Loucy (cell line): ENCODE measurements around the gene DLG2.

Source experiments
- H2AFZ ChIP-seq: fragments of 200-600 bp; sonication (generic); 2 replicates; pipeline ENCODE4 v1.6.0; 2016; ENCODE audit warnings: antibody characterized with exemption, mild to moderate bottlenecking, low read length, moderate library complexity
- H3F3A ChIP-seq: fragments of 200-600 bp; 2 replicates; pipeline ENCODE4 v1.6.0; 2016; ENCODE audit warnings: antibody characterized with exemption, low read depth, mild to moderate bottlenecking
- H3K27me3 ChIP-seq: fragments of 200-600 bp; sonication (generic); 2 replicates; pipeline ENCODE4 v1.6.1; 2014; ENCODE audit warnings: low read length, mild to moderate bottlenecking; ENCODE audit not compliant: insufficient read depth, poor library complexity, severe bottlenecking
- H3K36me3 ChIP-seq: fragments of 200-600 bp; sonication (generic); 2 replicates; pipeline ENCODE4 v1.6.1; 2016; ENCODE audit warnings: low read length; ENCODE audit not compliant: insufficient read depth
- H3K4me1 ChIP-seq: fragments of 200-600 bp; sonication (generic); 2 replicates; pipeline ENCODE4 v1.5.1; 2014; ENCODE audit warnings: low read length, mild to moderate bottlenecking; ENCODE audit not compliant: insufficient read depth, poor library complexity, severe bottlenecking
- H3K4me2 ChIP-seq: fragments of 200-600 bp; sonication (generic); 2 replicates; pipeline ENCODE4 v1.6.0; 2014; ENCODE audit warnings: antibody characterized with exemption, low read length, low read depth, mild to moderate bottlenecking; ENCODE audit not compliant: poor library complexity, severe bottlenecking
- H3K4me3 ChIP-seq: fragments of 200-600 bp; sonication (generic); 2 replicates; pipeline ENCODE4 v1.5.1; 2014; ENCODE audit warnings: low read length, mild to moderate bottlenecking, mixed read lengths; ENCODE audit not compliant: poor library complexity, severe bottlenecking
- H3K79me2 ChIP-seq: fragments of 200-600 bp; sonication (generic); 2 replicates; pipeline ENCODE4 v1.6.1; 2014; ENCODE audit warnings: low read length; ENCODE audit not compliant: insufficient read depth
- H3K9ac ChIP-seq: fragments of 200-600 bp; sonication (generic); 2 replicates; pipeline ENCODE4 v1.6.0; 2014; ENCODE audit warnings: mild to moderate bottlenecking, low read depth, low read length, moderate library complexity; ENCODE audit not compliant: poor library complexity, severe bottlenecking
- H3K9me2 ChIP-seq: fragments of 200-600 bp; sonication (generic); replicated peaks from 2 replicates; pipeline ENCODE4 v1.6.1; 2016; ENCODE audit warnings: low read depth, low read length, mixed read lengths
- H3K9me3 ChIP-seq: fragments of 200-600 bp; sonication (generic); 2 replicates; pipeline ENCODE4 v1.6.1; 2014; ENCODE audit warnings: mild to moderate bottlenecking, antibody characterized with exemption, low read length, low read depth; ENCODE audit not compliant: insufficient read depth
- H4K20me1 ChIP-seq: fragments of 200-600 bp; sonication (generic); 2 replicates; pipeline ENCODE4 v1.6.0; 2014; ENCODE audit warnings: antibody characterized with exemption, low read length, mild to moderate bottlenecking; ENCODE audit not compliant: insufficient read depth, poor library complexity, severe bottlenecking
- CTCF ChIP-seq: fragments of 200-600 bp; sonication (generic); conservative IDR thresholded peaks from 2 replicates; pipeline ENCODE4 v1.5.1; 2014; ENCODE audit warnings: mild to moderate bottlenecking, antibody characterized with exemption, low read length
- EZH2phosphoT487 ChIP-seq: fragments of 200-600 bp; IDR thresholded peaks from 2 replicates; pipeline ENCODE4 v1.6.1; 2018; ENCODE audit warnings: antibody characterized with exemption, mild to moderate bottlenecking, moderate library complexity, borderline replicate concordance

Gene DLG2

GRCh38 chr11:84719935-84720577, 907.1 kb downstream of the DLG2 start:
- H3K9me3 ChIP-seq, result no peaks in the 10 kb centered on the region
- H3K27me3 ChIP-seq, result no peaks in the 10 kb centered on the region
- no peak overlapping the region for H3K9ac ChIP-seq
- no peaks in the 10 kb centered on the region for H3K9me2 ChIP-seq
- H3K4me2 ChIP-seq, result no peak overlapping the region
- no peaks in the 10 kb centered on the region for H3F3A ChIP-seq
- TF ChIP-seq EZH2phosphoT487, result no peak
- TF ChIP-seq CTCF, result no peak
- H3K4me3 ChIP-seq, result no peak overlapping the region
- H3K36me3 ChIP-seq, result no peaks in the 10 kb centered on the region
- no peak overlapping the region for H2AFZ ChIP-seq
- H3K4me1 ChIP-seq, result no peaks in the 10 kb centered on the region
- no peaks in the 10 kb centered on the region for H3K79me2 ChIP-seq
- H4K20me1 ChIP-seq, result no peaks in the 10 kb centered on the region

GRCh38 chr11:84714316-84714780, 912.8 kb downstream of the DLG2 start:
- H3K27me3 ChIP-seq, result no peaks in the 10 kb centered on the region
- no peaks in the 10 kb centered on the region for H4K20me1 ChIP-seq
- no peaks in the 10 kb centered on the region for H3F3A ChIP-seq
- H2AFZ ChIP-seq, result no peak overlapping the region
- H3K9me2 ChIP-seq, result no peaks in the 10 kb centered on the region
- no peaks in the 10 kb centered on the region for H3K36me3 ChIP-seq
- no peaks in the 10 kb centered on the region for H3K4me1 ChIP-seq
- no peak overlapping the region for H3K9ac ChIP-seq
- no peaks in the 10 kb centered on the region for H3K79me2 ChIP-seq
- H3K4me2 ChIP-seq, result peak overlapping the region; percentile 34
- TF ChIP-seq EZH2phosphoT487, result no peak
- peak; percentile 64 for TF ChIP-seq CTCF
- H3K9me3 ChIP-seq, result no peaks in the 10 kb centered on the region
- H3K4me3 ChIP-seq, result peak overlapping the region; percentile 55

GRCh38 chr11:84691830-84692229, 935.3 kb downstream of the DLG2 start:
- no peaks in the 10 kb centered on the region for H3K9me3 ChIP-seq
- H3K9ac ChIP-seq, result no peak overlapping the region
- H3F3A ChIP-seq, result no peaks in the 10 kb centered on the region
- H3K4me1 ChIP-seq, result no peaks in the 10 kb centered on the region
- no peak overlapping the region for H2AFZ ChIP-seq
- H3K9me2 ChIP-seq, result no peaks in the 10 kb centered on the region
- no peaks in the 10 kb centered on the region for H3K79me2 ChIP-seq
- no peaks in the 10 kb centered on the region for H4K20me1 ChIP-seq
- no peaks in the 10 kb centered on the region for H3K27me3 ChIP-seq
- H3K4me3 ChIP-seq, result no peak overlapping the region
- H3K36me3 ChIP-seq, result no peaks in the 10 kb centered on the region
- TF ChIP-seq CTCF (no peak), EZH2phosphoT487 (no peak)
- no peak overlapping the region for H3K4me2 ChIP-seq
